Hepatocyte (in vitro differentiated cells): ENCODE results near the gene ARSD. TPM values are rescaled to one million over a fixed set of nuclear protein-coding genes. Genes with fewer than 3 reads are reported as not detected.

Experiments
- DNase-seq: peaks from one replicate; pipeline ENCODE4 v3.0.0-alpha.2; 2016; ENCODE audit warnings: low spot score
- H2AFZ ChIP-seq: fragments of 200-600 bp; sonication (generic); 2 replicates; pipeline ENCODE4 v1.6.0; 2016; ENCODE audit warnings: antibody characterized with exemption, mild to moderate bottlenecking
- H3K27ac ChIP-seq: fragments of 200-600 bp; sonication (generic); 2 replicates; pipeline ENCODE4 v1.5.1; 2016; ENCODE audit warnings: mild to moderate bottlenecking
- H3K27me3 ChIP-seq: fragments of 200-600 bp; sonication (generic); 2 replicates; pipeline ENCODE4 v1.6.1; 2016
- H3K36me3 ChIP-seq: fragments of 200-600 bp; sonication (generic); replicated peaks from 2 replicates; pipeline ENCODE4 v1.5.1; 2016; ENCODE audit warnings: low read depth; ENCODE audit not compliant: insufficient read depth
- H3K4me1 ChIP-seq: fragments of 200-600 bp; sonication (generic); 2 replicates; pipeline ENCODE4 v1.5.1; 2016; ENCODE audit warnings: mild to moderate bottlenecking, moderate library complexity; ENCODE audit not compliant: insufficient read depth
- H3K4me2 ChIP-seq: fragments of 200-600 bp; sonication (generic); 2 replicates; pipeline ENCODE4 v1.6.0; 2016
- H3K4me3 ChIP-seq: fragments of 200-600 bp; sonication (generic); 2 replicates; pipeline ENCODE4 v1.5.1; 2016; ENCODE audit warnings: mild to moderate bottlenecking
- H3K79me2 ChIP-seq: fragments of 200-600 bp; sonication (generic); 2 replicates; pipeline ENCODE4 v1.6.0; 2017; ENCODE audit warnings: mild to moderate bottlenecking
- H3K9me2 ChIP-seq: fragments of 200-600 bp; sonication (generic); replicated peaks from 2 replicates; pipeline ENCODE4 v1.6.0; 2017; ENCODE audit warnings: mild to moderate bottlenecking; ENCODE audit not compliant: insufficient read depth
- H3K9me3 ChIP-seq: fragments of 200-600 bp; sonication (generic); 2 replicates; pipeline ENCODE4 v1.5.1; 2016; ENCODE audit warnings: low read depth, mild to moderate bottlenecking
- H4K20me1 ChIP-seq: fragments of 200-600 bp; sonication (generic); 2 replicates; pipeline ENCODE4 v1.6.0; 2016; ENCODE audit warnings: mild to moderate bottlenecking; ENCODE audit not compliant: insufficient read depth, poor library complexity, severe bottlenecking
- CTCF ChIP-seq: fragments of 200-600 bp; sonication (generic); IDR thresholded peaks from 2 replicates; pipeline ENCODE4 v1.5.1; 2016; ENCODE audit warnings: antibody characterized with exemption, mild to moderate bottlenecking; ENCODE audit not compliant: poor library complexity
- EZH2 ChIP-seq: fragments of 200-600 bp; sonication (generic); IDR thresholded peaks from 2 replicates; pipeline ENCODE4 v1.6.1; 2016; ENCODE audit warnings: antibody characterized with exemption, mild to moderate bottlenecking, borderline replicate concordance
- EZH2phosphoT487 ChIP-seq: fragments of 200-600 bp; sonication (generic); IDR thresholded peaks from one replicate; pipeline ENCODE4 v1.6.1; 2018; ENCODE audit warnings: antibody characterized with exemption, mild to moderate bottlenecking, low read depth, moderate library complexity; ENCODE audit not compliant: unreplicated experiment, severe bottlenecking
- WGBS: methylation state at CpG from one replicate; pipeline ENCODE4 v1.1.6; 2016; ENCODE audit warnings: low lambda C conversion rate; ENCODE audit errors: missing lambda C conversion rate; 5-methylcytosine and 5-hydroxymethylcytosine counted together
- polyA plus RNA-seq: library from polyadenylated mRNA; unstranded; fragments of >200 nt; fragmentation: Nextera tagmentation; extraction: Ambion mirVana; gene quantifications from 2 replicates; pipeline ENCODE4 v1.2.1, GENCODE V29; 2016
- total RNA-seq: library from RNA; depleted of rRNA; stranded (reverse); fragments of >200 nt; gene quantifications from 2 replicates; pipeline ENCODE4 v1.2.3, GENCODE V29; 2014

The ARSD gene
- total and polyA plus RNA-seq, 2 experiments from 2014 or later = 25.0 to 32.9 TPM

GRCh38 chrX:2907295-2907694 lies 21.8 kb downstream of the ARSD start:
- H4K20me1 ChIP-seq = no peaks in the 10 kb centered on the region
- no peak overlapping the region for H3K27ac ChIP-seq
- H3K9me3 ChIP-seq = peaks cover 5% of the 10 kb centered on the region
- no peak overlapping the region for H2AFZ ChIP-seq
- H3K36me3 ChIP-seq = no peaks in the 10 kb centered on the region
- H3K4me2 ChIP-seq = no peak overlapping the region
- TF ChIP-seq EZH2 (no peak), CTCF (no peak), EZH2phosphoT487 (no peak)
- no peaks in the 10 kb centered on the region for H3K4me1 ChIP-seq
- 96% methylated on average over 24 of the region's 27 CpGs for WGBS
- no peaks in the 10 kb centered on the region for H3K9me2 ChIP-seq
- no peak overlapping the region for H3K4me3 ChIP-seq
- DNase-seq = no peak
- H3K79me2 ChIP-seq = no peaks in the 10 kb centered on the region
- no peaks in the 10 kb centered on the region for H3K27me3 ChIP-seq

DNA sequence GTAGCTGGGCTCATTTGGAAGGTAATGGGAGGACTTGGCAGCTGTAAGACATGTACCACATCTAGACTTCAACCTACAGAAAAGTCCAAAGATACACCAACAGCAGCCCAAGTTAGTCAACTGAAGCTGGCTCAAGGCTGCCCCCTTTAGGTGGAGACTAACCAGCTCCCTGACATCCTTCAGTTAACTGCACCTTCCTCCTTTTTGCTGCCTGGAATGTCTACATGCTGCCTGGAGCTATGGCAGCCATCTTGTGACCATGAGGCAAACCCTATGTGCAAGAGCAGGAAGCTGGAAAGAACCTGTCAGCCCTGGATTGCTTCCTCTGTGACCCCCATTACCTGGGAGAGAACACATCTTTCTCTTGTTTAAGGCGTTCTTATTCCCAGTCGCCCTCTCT lies 25.8 kb downstream of the ARSD start:
- H3K27me3 ChIP-seq = no peaks in the 10 kb centered on the region
- WGBS = 100% methylated on average over 2 of the region's 2 CpGs
- no peak overlapping the region for H3K4me3 ChIP-seq
- H3K4me2 ChIP-seq = no peak overlapping the region
- no peak overlapping the region for H3K27ac ChIP-seq
- no peak overlapping the region for H2AFZ ChIP-seq
- H3K4me1 ChIP-seq = peaks cover 12% of the 10 kb centered on the region
- peaks cover 5% of the 10 kb centered on the region for H3K79me2 ChIP-seq
- no peaks in the 10 kb centered on the region for H3K36me3 ChIP-seq
- no peaks in the 10 kb centered on the region for H3K9me2 ChIP-seq
- DNase-seq = no peak
- H3K9me3 ChIP-seq = peaks cover 5% of the 10 kb centered on the region
- no peaks in the 10 kb centered on the region for H4K20me1 ChIP-seq
- TF ChIP-seq EZH2 (no peak), EZH2phosphoT487 (no peak), CTCF (no peak)

DNA sequence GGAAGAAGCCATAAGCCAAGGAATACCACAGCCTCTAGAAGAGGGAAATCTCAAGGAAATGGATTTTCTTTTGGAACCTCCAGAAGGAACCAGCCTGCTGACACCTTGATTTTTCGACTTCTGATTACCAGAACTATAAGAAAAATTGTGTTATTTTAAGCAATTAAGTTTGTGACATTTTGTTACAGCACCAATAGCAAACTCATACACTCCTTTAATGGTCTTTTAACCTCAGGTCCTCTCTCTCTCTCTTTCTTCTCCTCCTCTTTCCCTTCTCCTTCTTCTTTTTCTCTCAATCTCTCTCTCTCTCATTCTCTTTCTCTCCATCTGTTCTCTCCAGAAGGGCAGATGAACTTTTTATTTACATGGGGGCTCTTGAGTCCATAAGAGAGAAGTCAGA lies 26.3 kb downstream of the ARSD start:
- no peak for DNase-seq

More for the DNA sequence above, 26.3 kb downstream of the ARSD start:
- H2AFZ ChIP-seq = no peak overlapping the region
- peaks cover 17% of the 10 kb centered on the region for H3K4me1 ChIP-seq
- no peak overlapping the region for H3K4me2 ChIP-seq
- TF ChIP-seq CTCF (no peak), EZH2phosphoT487 (no peak), EZH2 (no peak)
- H3K4me3 ChIP-seq = no peak overlapping the region
- H3K36me3 ChIP-seq = no peaks in the 10 kb centered on the region
- 100% methylated on average over 1 of the region's 1 CpG for WGBS
- no peaks in the 10 kb centered on the region for H3K27me3 ChIP-seq
- peaks cover 5% of the 10 kb centered on the region for H3K9me3 ChIP-seq
- H3K79me2 ChIP-seq = peaks cover 5% of the 10 kb centered on the region
- no peaks in the 10 kb centered on the region for H4K20me1 ChIP-seq
- no peaks in the 10 kb centered on the region for H3K9me2 ChIP-seq
- no peak overlapping the region for H3K27ac ChIP-seq
